ENCODE results near the gene ANKS1B. TPM values are rescaled to one million over a fixed set of nuclear protein-coding genes. Genes with fewer than 3 reads are reported as not detected.

Gene ANKS1B
- total and polyA plus RNA-seq, 10 of the 15 experiments (the other 5 are each of a cell fraction or from before 2014, with no cell fraction given), result 0.16 to 1.3 (median 0.82) TPM; not detected in 7

GRCh38 chr12:99205111-99205510 is 779.6 kb downstream of the ANKS1B start:
- no peaks in the 10 kb centered on the region for H3K4me1 ChIP-seq (ENCODE audit: control insufficient read depth, insufficient read depth, low read length)
- H3K9me3 ChIP-seq (replicated peaks; ENCODE audit: control insufficient read depth, insufficient read depth, low read length), result no peaks in the 10 kb centered on the region
- no peaks in the 10 kb centered on the region for H3K36me3 ChIP-seq (ENCODE audit: control insufficient read depth in 2 of 2, insufficient read depth in 2 of 2, low read length in 1 of 2)
- ChIA-PET RAD21 (ENCODE audit: unreplicated experiment) (no interaction called here), SMC1A (ENCODE audit: uncharacterized antibody, unreplicated experiment) (interaction anchor here (0.9 kb wide), 1 partner anchor 12 kb away, joined by 4 read pairs; no protein-coding TSS in a partner anchor), POLR2A (interaction anchor here (0.6 kb wide), 1 partner anchor 372 kb away, joined by 3 read pairs; no protein-coding TSS in a partner anchor), CTCF (interaction anchor here (1.1 kb wide), 1 partner anchor 12 kb away, joined by 3 read pairs; no protein-coding TSS in a partner anchor)
- no peak overlapping the region for H3K27ac ChIP-seq (ENCODE audit: control insufficient read depth, insufficient read depth)
- H3K4me3 ChIP-seq, result no peak overlapping the region
- in situ Hi-C loops (cut with MboI), result no loop called here
- H3K27me3 ChIP-seq (replicated peaks in 1 of 2; ENCODE audit: control insufficient read depth in 2 of 2, insufficient read depth in 2 of 2, low read length in 1 of 2), result no peaks in the 10 kb centered on the region
- ATAC-seq (no peak), DNase-seq (ENCODE audit: low read depth, low spot score) (no peak), FAIRE-seq (no peak)
- 20% methylated on average over 1 of the region's 1 CpG for WGBS (ENCODE audit: insufficient coverage, insufficient replicate concordance, low lambda C conversion rate, missing lambda C conversion rate)
- intact Hi-C loops (cut with micrococcal nuclease; ENCODE audit: unreplicated experiment), result no loop called here
- TF ChIP-seq POLR2A (IDR thresholded peaks at IDR 0.05; ENCODE audit: low read depth, low read length), result no peak
- no peak for TF ChIP-seq SREBF2 (IDR thresholded peaks at IDR 0.05; ENCODE audit: low read length)
- TF ChIP-seq FOXK2 (IDR thresholded peaks at IDR 0.05), result no peak
- TF ChIP-seq ZNF24 (IDR thresholded peaks at IDR 0.05), result no peak
- no peak for TF ChIP-seq E2F4 (IDR thresholded peaks at IDR 0.05; ENCODE audit: low read depth, low read length)
- no peak for TF ChIP-seq IRF5 (IDR thresholded peaks at IDR 0.05; ENCODE audit: borderline replicate concordance)
- TF ChIP-seq, protein P1, sequence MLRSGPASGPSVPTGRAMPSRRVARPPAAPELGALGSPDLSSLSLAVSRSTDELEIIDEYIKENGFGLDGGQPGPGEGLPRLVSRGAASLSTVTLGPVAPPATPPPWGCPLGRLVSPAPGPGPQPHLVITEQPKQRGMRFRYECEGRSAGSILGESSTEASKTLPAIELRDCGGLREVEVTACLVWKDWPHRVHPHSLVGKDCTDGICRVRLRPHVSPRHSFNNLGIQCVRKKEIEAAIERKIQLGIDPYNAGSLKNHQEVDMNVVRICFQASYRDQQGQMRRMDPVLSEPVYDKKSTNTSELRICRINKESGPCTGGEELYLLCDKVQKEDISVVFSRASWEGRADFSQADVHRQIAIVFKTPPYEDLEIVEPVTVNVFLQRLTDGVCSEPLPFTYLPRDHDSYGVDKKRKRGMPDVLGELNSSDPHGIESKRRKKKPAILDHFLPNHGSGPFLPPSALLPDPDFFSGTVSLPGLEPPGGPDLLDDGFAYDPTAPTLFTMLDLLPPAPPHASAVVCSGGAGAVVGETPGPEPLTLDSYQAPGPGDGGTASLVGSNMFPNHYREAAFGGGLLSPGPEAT (IDR thresholded peaks at IDR 0.05; ENCODE audit: low read depth), result no peak
- TF ChIP-seq, protein P2, sequence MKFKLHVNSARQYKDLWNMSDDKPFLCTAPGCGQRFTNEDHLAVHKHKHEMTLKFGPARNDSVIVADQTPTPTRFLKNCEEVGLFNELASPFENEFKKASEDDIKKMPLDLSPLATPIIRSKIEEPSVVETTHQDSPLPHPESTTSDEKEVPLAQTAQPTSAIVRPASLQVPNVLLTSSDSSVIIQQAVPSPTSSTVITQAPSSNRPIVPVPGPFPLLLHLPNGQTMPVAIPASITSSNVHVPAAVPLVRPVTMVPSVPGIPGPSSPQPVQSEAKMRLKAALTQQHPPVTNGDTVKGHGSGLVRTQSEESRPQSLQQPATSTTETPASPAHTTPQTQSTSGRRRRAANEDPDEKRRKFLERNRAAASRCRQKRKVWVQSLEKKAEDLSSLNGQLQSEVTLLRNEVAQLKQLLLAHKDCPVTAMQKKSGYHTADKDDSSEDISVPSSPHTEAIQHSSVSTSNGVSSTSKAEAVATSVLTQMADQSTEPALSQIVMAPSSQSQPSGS (IDR thresholded peaks at IDR 0.05; ENCODE audit: low read length), result no peak
- TF ChIP-seq, protein P3, sequence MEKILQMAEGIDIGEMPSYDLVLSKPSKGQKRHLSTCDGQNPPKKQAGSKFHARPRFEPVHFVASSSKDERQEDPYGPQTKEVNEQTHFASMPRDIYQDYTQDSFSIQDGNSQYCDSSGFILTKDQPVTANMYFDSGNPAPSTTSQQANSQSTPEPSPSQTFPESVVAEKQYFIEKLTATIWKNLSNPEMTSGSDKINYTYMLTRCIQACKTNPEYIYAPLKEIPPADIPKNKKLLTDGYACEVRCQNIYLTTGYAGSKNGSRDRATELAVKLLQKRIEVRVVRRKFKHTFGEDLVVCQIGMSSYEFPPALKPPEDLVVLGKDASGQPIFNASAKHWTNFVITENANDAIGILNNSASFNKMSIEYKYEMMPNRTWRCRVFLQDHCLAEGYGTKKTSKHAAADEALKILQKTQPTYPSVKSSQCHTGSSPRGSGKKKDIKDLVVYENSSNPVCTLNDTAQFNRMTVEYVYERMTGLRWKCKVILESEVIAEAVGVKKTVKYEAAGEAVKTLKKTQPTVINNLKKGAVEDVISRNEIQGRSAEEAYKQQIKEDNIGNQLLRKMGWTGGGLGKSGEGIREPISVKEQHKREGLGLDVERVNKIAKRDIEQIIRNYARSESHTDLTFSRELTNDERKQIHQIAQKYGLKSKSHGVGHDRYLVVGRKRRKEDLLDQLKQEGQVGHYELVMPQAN (conservative IDR thresholded peaks at IDR 0.05), result no peak
- TF ChIP-seq SPI1 (IDR thresholded peaks at IDR 0.05; ENCODE audit: borderline replicate concordance, insufficient read depth, low read depth, low read length), result no peak
- TF ChIP-seq TCF12 (IDR thresholded peaks at IDR 0.05; ENCODE audit: low read depth, low read length), result no peak
- no peak overlapping the region for H2AFZ ChIP-seq (ENCODE audit: control insufficient read depth, low read depth, low read length)
- BruUV-seq (replicated peaks), result no TSS peak
- no peaks in the 10 kb centered on the region for H3K79me2 ChIP-seq (ENCODE audit: control insufficient read depth, insufficient read depth, low read length)
- no peak overlapping the region for H3K9ac ChIP-seq (ENCODE audit: control insufficient read depth, insufficient read depth, low read length)
- H3K4me2 ChIP-seq (ENCODE audit: control insufficient read depth, insufficient read depth), result no peak overlapping the region
- no peaks in the 10 kb centered on the region for H4K20me1 ChIP-seq (ENCODE audit: control insufficient read depth, insufficient read depth)
